Activated T-helper 2 cell treated with anti-CD3 and anti-CD28 coated beads, Interferon-gamma antibody, Interleukin-2, Interleukin-4, amounts not matched to agents 10 μg/mL and 5 μg/mL and 100 μg/mL, durations not matched to agents 14 hours and 24 hours and 36 hours (primary cell): ENCODE data around the gene AFTPH. TPM values are rescaled to one million over a fixed set of nuclear protein-coding genes. Genes with fewer than 3 reads are reported as not detected.
A peak's percentile ranks its signal among the peaks of the same experiment; 100 is the strongest.

Experiments used
- DNase-seq: peaks from one replicate; pipeline ENCODE4 v3.0.0; 2021; ENCODE audit warnings: low spot score
- H3K27ac Mint-ChIP-seq: one replicate; pipeline ENCODE4 v1.8.0; 2021; ENCODE audit warnings: mixed read lengths
- H3K27me3 Mint-ChIP-seq: one replicate; pipeline ENCODE4 v1.8.0; 2021; ENCODE audit warnings: low read depth, mixed read lengths
- H3K36me3 Mint-ChIP-seq: one replicate; pipeline ENCODE4 v1.8.0; 2021; ENCODE audit warnings: low read depth, mixed read lengths
- H3K4me1 Mint-ChIP-seq: one replicate; pipeline ENCODE4 v1.8.0; 2021; ENCODE audit warnings: low read depth, mixed read lengths
- H3K4me3 Mint-ChIP-seq: one replicate; pipeline ENCODE4 v1.8.0; 2021; ENCODE audit warnings: low read depth, mild to moderate bottlenecking, moderate library complexity, mixed read lengths
- H3K9me3 Mint-ChIP-seq: one replicate; pipeline ENCODE4 v1.8.0; 2021; ENCODE audit warnings: mixed read lengths
- intact Hi-C: fragments of 100-400 bp; cut with micrococcal nuclease; formaldehyde crosslinking; loops from one replicate; pipeline ENCODE4 v1.15.1; 2023
- total RNA-seq: library from RNA; stranded (reverse); gene quantifications from 2 replicates; pipeline ENCODE4 v1.2.3, GENCODE V29; 2022

The AFTPH gene
- total RNA-seq, 1 donor from 2014 or later, result 36.6 TPM

- Mint-ChIP-seq H3K36me3 (peaks cover 18% of the 10 kb centered on the region), H3K27ac (no peak overlapping the region), H3K27me3 (no peaks in the 10 kb centered on the region), H3K4me1 (peaks cover 27% of the 10 kb centered on the region), H3K9me3 (no peaks in the 10 kb centered on the region), H3K4me3 (no peak overlapping the region)
- intact Hi-C loops, result no loop called here
- no peak for DNase-seq
These were observed 34.4 kb downstream of the AFTPH start for GRCh38 chr2:64558445-64559081.

DNA sequence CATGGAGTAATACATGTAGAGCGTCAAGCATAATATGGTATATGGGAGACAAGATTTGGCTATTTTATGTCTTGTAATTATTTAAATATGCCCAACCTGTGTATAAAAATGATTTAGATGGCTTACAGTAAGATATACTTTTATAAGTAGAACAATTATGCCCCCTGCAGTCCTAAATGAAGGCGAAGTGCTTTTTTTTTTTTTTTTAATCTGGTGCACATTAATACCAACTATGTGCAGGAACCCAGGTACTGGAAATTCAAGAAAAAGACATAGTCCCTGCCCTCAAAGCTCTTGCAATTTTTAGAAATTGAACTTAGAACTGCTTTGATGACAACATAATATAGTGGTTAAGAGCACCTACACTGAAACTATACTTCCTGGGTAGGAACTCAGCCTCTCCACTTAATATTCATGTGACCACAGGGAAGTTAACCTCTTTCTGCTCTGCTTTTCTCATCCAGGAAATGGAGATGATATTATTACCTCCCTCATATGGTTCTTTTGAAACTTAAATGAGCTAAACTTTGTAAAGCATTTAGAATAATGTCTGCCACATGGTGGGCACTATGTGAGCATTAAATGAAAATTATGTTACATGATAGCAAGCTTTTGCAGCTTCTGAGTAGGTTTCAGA, 38.1 kb downstream of the AFTPH start:
- H3K4me1 Mint-ChIP-seq, result peaks cover 38% of the 10 kb centered on the region
- intact Hi-C loops, result loop anchor here (1.0 kb wide), 2 partner anchors 40 to 231 kb away; no protein-coding TSS in a partner anchor
- no peak overlapping the region for H3K4me3 Mint-ChIP-seq
- H3K27me3 Mint-ChIP-seq, result no peaks in the 10 kb centered on the region
- peak overlapping the region; percentile 28 for H3K27ac Mint-ChIP-seq
- H3K36me3 Mint-ChIP-seq, result peaks cover 19% of the 10 kb centered on the region
- no peak for DNase-seq
- no peaks in the 10 kb centered on the region for H3K9me3 Mint-ChIP-seq

- no peaks in the 10 kb centered on the region for H3K27me3 Mint-ChIP-seq
- DNase-seq, result no peak
These were observed 39.4 kb downstream of the AFTPH start for GRCh38 chr2:64563436-64563938.

DNA sequence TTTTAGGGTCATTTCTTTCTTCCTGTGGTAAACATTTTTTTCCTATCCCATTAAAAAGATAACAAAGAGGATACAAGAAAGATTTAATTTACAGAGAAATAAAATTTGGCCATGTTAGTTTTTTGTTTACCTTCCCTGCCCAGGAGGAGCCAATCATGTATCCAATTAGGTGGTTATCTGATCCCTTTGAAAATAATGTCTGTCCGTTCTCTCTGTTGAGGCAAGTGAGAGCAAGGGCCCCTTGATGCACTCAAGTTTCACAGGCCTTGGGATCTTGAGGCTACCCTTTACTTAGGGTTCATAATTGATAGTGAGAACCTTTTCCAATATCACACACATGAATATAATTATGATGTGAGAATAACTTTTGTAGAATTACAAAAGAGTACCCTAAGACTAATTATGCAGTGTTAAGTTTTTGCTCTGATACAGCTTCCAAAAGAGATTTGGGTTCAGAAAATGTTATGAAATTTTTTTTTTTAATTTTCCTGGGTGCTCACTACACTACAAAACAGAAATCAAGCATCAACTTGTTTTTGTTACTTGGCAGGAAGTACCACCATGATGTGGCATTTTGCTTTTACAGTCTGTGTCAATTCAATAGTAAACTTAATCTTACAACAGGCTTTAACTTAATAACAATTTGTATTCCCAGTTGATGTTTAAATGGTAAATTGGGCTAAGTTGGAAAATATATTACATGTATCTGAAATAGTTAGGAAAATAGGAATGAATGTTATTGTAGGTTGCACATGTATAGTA, 42.0 kb downstream of the AFTPH start:
- Mint-ChIP-seq H3K9me3 (no peaks in the 10 kb centered on the region), H3K4me1 (peaks cover 35% of the 10 kb centered on the region), H3K27me3 (no peaks in the 10 kb centered on the region), H3K27ac (peak overlapping the region; percentile 24), H3K4me3 (no peak overlapping the region), H3K36me3 (peaks cover 27% of the 10 kb centered on the region)
- DNase-seq, result no peak
- intact Hi-C loops, result no loop called here

More at GRCh38 chr2:64563436-64563938, 39.4 kb downstream of the AFTPH start:
- H3K36me3 Mint-ChIP-seq, result peaks cover 21% of the 10 kb centered on the region
- no peak overlapping the region for H3K4me3 Mint-ChIP-seq
- peaks cover 41% of the 10 kb centered on the region for H3K4me1 Mint-ChIP-seq
- intact Hi-C loops, result no loop called here
- no peak overlapping the region for H3K27ac Mint-ChIP-seq
- H3K9me3 Mint-ChIP-seq, result no peaks in the 10 kb centered on the region

GRCh38 chr2:64567473-64567872, 43.3 kb downstream of the AFTPH start:
- no peak overlapping the region for H3K27ac Mint-ChIP-seq
- H3K27me3 Mint-ChIP-seq, result no peaks in the 10 kb centered on the region
- H3K4me3 Mint-ChIP-seq, result no peak overlapping the region
- peaks cover 35% of the 10 kb centered on the region for H3K36me3 Mint-ChIP-seq
- H3K9me3 Mint-ChIP-seq, result no peaks in the 10 kb centered on the region
- intact Hi-C loops, result no loop called here
- peaks cover 27% of the 10 kb centered on the region for H3K4me1 Mint-ChIP-seq
- DNase-seq, result no peak

DNA sequence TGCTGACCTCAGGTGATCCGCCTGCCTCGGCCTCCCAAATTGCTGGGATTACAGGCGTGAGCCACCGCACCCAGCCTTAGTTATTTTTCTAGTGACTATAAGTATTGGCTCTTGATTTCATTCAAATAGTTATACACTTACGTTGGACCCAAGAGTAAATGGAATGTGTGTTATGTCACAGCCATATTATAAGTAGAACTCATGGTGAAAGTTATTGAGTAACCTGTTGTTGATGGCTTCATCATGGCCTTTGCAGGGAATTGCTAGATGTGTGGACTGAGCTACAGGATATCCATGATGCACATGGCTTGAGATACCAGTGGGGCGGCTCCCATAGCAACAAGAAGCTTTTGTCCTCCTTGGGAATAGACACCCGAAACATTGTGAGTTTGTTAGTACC, 44.7 kb downstream of the AFTPH start:
- no peak overlapping the region for H3K4me3 Mint-ChIP-seq
- H3K9me3 Mint-ChIP-seq, result no peaks in the 10 kb centered on the region
- intact Hi-C loops, result no loop called here

DNA sequence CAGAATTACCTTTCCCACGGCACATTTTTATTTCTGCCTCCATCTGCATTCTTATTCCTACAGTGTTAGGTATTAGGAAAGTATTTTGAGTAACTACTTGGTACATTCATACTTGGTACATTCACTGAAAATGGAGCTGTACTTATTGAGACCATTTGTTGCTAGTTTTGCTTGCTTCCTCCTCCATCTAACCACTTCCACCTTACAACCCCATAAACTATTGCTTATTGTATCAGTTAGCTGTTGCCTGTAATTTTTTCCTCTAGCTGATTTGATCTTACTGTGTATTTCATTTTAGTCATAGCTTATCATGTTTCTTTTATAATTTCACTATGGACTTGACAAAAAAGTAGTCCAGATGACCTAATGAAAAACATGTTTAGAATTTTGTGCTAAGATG, 50.7 kb downstream of the AFTPH start:
- intact Hi-C loops, result no loop called here
- Mint-ChIP-seq H3K4me3 (no peak overlapping the region), H3K9me3 (no peaks in the 10 kb centered on the region), H3K4me1 (peaks cover 9% of the 10 kb centered on the region), H3K36me3 (peaks cover 56% of the 10 kb centered on the region), H3K27me3 (no peaks in the 10 kb centered on the region), H3K27ac (peak overlapping the region; percentile 66)
- no peak for DNase-seq

More for the DNA sequence above, 44.7 kb downstream of the AFTPH start:
- Mint-ChIP-seq H3K27ac (no peak overlapping the region), H3K4me1 (peaks cover 17% of the 10 kb centered on the region), H3K36me3 (peaks cover 45% of the 10 kb centered on the region), H3K27me3 (no peaks in the 10 kb centered on the region)
- DNase-seq, result no peak

- Mint-ChIP-seq H3K4me1 (peaks cover 5% of the 10 kb centered on the region), H3K27ac (no peak overlapping the region), H3K27me3 (no peaks in the 10 kb centered on the region), H3K9me3 (no peaks in the 10 kb centered on the region), H3K4me3 (no peak overlapping the region), H3K36me3 (peaks cover 37% of the 10 kb centered on the region)
- no peak for DNase-seq
- intact Hi-C loops, result no loop called here
These were observed 56.9 kb downstream of the AFTPH start for GRCh38 chr2:64581018-64581417.

GRCh38 chr2:64581777-64582539, 57.8 kb downstream of the AFTPH start:
- Mint-ChIP-seq H3K4me1 (peaks cover 10% of the 10 kb centered on the region), H3K27ac (no peak overlapping the region), H3K4me3 (no peak overlapping the region), H3K36me3 (peaks cover 37% of the 10 kb centered on the region), H3K27me3 (no peaks in the 10 kb centered on the region), H3K9me3 (no peaks in the 10 kb centered on the region)
- no peak for DNase-seq
- intact Hi-C loops, result no loop called here

GRCh38 chr2:64582774-64583340, 58.7 kb downstream of the AFTPH start:
- Mint-ChIP-seq H3K4me1 (peaks cover 11% of the 10 kb centered on the region), H3K9me3 (no peaks in the 10 kb centered on the region), H3K27ac (no peak overlapping the region), H3K27me3 (no peaks in the 10 kb centered on the region), H3K4me3 (no peak overlapping the region), H3K36me3 (peaks cover 34% of the 10 kb centered on the region)
- DNase-seq, result no peak
- intact Hi-C loops, result no loop called here

GRCh38 chr2:64586054-64586453, 61.9 kb downstream of the AFTPH start:
- peaks cover 14% of the 10 kb centered on the region for H3K4me1 Mint-ChIP-seq
- no peak overlapping the region for H3K27ac Mint-ChIP-seq
- DNase-seq, result no peak
- no peaks in the 10 kb centered on the region for H3K9me3 Mint-ChIP-seq
- intact Hi-C loops, result no loop called here
- H3K27me3 Mint-ChIP-seq, result no peaks in the 10 kb centered on the region
- no peak overlapping the region for H3K4me3 Mint-ChIP-seq
- peaks cover 49% of the 10 kb centered on the region for H3K36me3 Mint-ChIP-seq

GRCh38 chr2:64586883-64587481, 62.9 kb downstream of the AFTPH start:
- no peak overlapping the region for H3K4me3 Mint-ChIP-seq
- H3K27me3 Mint-ChIP-seq, result no peaks in the 10 kb centered on the region
- H3K4me1 Mint-ChIP-seq, result peaks cover 21% of the 10 kb centered on the region
- peak overlapping the region; percentile 22 for H3K27ac Mint-ChIP-seq
- DNase-seq, result no peak
- no peaks in the 10 kb centered on the region for H3K9me3 Mint-ChIP-seq
- H3K36me3 Mint-ChIP-seq, result peaks cover 56% of the 10 kb centered on the region
- intact Hi-C loops, result loop anchor here (1.0 kb wide), 3 partner anchors 277 to 453 kb away; no protein-coding TSS in a partner anchor
